Neural crest cell (in vitro differentiated cells): Measurements from ENCODE around the gene HPS5. TPM values are rescaled to one million over a fixed set of nuclear protein-coding genes. Genes with fewer than 3 reads are reported as not detected.

Source experiments
- DNase-seq: peaks from one replicate; pipeline ENCODE4 v3.0.0; 2021; ENCODE audit warnings: low read depth, mixed read lengths, low spot score
- H3K27ac Mint-ChIP-seq: one replicate; pipeline ENCODE4 v1.8.0; 2021; ENCODE audit warnings: mild to moderate bottlenecking, mixed read lengths; ENCODE audit not compliant: unreplicated experiment
- H3K27me3 Mint-ChIP-seq: 2 replicates; pipeline ENCODE4 v1.8.0; 2021; ENCODE audit warnings: low read depth, mild to moderate bottlenecking, mixed read lengths
- H3K36me3 Mint-ChIP-seq: 2 replicates; pipeline ENCODE4 v1.8.0; 2021; ENCODE audit warnings: low read depth, mild to moderate bottlenecking, mixed read lengths
- H3K4me1 Mint-ChIP-seq: 2 replicates; pipeline ENCODE4 v1.8.0; 2021; ENCODE audit warnings: mixed read lengths
- H3K4me3 Mint-ChIP-seq: one replicate; pipeline ENCODE4 v1.8.0; 2021; ENCODE audit warnings: mild to moderate bottlenecking, mixed read lengths
- H3K9me3 Mint-ChIP-seq: 2 replicates; pipeline ENCODE4 v1.8.0; 2021; ENCODE audit warnings: mixed read lengths
- total RNA-seq: library from RNA; stranded (reverse); gene quantifications from 2 replicates; pipeline ENCODE4 v1.2.1, GENCODE V29; 2021
- TF ChIP-seq, protein P1 (sequence below): fragments of 200-600 bp; sonication (generic); conservative IDR thresholded peaks from 2 replicates; pipeline ENCODE4 v1.5.0; 2021; ENCODE audit warnings: antibody characterized with exemption, mild to moderate bottlenecking

The HPS5 gene
- total RNA-seq, 1 donor from 2014 or later, result 24.2 TPM

DNA sequence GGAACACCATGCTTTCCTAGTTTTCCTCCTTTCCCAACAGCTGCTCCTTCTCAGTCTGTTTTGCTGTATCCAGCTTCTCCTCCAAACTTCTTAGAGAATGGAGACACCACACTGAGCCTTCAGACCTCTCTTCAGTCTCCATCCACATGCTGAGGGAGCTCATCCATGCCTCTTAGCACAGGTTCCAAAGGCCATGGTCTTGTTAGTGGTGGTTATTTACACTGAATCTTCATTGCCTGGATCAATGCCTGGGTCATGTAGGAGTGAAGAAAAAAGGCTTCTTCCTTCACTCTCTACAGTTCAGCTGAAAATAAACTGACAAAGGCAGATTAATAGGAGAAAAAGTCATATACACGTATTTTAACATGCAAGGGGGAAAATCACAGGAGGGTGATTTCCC lies 82.3 kb downstream of the HPS5 start:
- Mint-ChIP-seq H3K27me3 (peaks cover 2% of the 10 kb centered on the region), H3K4me1 (peaks cover 3% of the 10 kb centered on the region), H3K36me3 (no peaks in the 10 kb centered on the region), H3K27ac (no peak overlapping the region), H3K4me3 (no peak overlapping the region), H3K9me3 (peaks cover 9% of the 10 kb centered on the region)
- TF ChIP-seq, protein P1, sequence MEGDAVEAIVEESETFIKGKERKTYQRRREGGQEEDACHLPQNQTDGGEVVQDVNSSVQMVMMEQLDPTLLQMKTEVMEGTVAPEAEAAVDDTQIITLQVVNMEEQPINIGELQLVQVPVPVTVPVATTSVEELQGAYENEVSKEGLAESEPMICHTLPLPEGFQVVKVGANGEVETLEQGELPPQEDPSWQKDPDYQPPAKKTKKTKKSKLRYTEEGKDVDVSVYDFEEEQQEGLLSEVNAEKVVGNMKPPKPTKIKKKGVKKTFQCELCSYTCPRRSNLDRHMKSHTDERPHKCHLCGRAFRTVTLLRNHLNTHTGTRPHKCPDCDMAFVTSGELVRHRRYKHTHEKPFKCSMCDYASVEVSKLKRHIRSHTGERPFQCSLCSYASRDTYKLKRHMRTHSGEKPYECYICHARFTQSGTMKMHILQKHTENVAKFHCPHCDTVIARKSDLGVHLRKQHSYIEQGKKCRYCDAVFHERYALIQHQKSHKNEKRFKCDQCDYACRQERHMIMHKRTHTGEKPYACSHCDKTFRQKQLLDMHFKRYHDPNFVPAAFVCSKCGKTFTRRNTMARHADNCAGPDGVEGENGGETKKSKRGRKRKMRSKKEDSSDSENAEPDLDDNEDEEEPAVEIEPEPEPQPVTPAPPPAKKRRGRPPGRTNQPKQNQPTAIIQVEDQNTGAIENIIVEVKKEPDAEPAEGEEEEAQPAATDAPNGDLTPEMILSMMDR, result no peak
- DNase-seq, result no peak

DNA sequence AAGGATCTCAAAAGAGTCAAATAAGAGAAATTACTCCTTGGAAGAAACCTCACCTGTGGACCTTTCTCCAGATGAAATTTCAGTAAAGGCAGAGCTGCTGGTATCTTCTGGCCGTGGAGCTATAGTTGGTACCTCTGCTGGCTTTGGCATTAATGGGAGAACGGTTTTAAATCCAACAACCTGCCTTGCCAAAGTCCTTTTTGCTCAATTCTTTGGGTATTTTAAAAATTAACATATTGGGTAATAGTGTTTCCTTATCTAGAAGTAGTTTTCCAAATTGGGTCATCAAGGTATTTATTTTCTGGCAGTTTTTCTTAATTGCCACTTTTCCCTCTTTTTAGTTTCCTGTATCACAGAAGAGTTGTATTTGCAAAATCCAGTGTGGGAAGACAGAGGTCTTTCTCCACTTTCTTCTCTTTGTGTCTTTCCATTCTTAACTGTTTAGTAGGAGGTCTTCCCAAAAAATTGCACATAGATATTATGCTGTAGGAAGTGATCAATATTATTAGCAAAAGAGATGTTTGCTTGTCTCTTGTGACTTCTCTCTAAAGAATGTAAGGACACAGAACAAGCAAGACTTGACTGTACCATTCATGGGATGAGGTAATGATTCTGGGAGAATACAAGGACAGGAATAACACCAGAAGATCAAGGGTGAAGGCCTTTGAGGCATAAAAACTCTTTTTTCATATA lies 85.1 kb downstream of the HPS5 start, which contains the start of gene SAA4:
SAA4 (minus strand) TSS at position 139 of the 693 bp plus-strand sequence. CDS start 876 bp downstream, outside the sequence.
- Mint-ChIP-seq H3K4me3 (no peak within 1 kb of the TSS), H3K4me1 (peaks cover 3% of the 10 kb centered on the region), H3K36me3 (no peaks in the 10 kb centered on the region), H3K27me3 (peaks cover 2% of the 10 kb centered on the region), H3K27ac (no peak within 1 kb of the TSS), H3K9me3 (no peaks in the 10 kb centered on the region)
- TF ChIP-seq, protein P1, result no peak
- no peak for DNase-seq

DNA sequence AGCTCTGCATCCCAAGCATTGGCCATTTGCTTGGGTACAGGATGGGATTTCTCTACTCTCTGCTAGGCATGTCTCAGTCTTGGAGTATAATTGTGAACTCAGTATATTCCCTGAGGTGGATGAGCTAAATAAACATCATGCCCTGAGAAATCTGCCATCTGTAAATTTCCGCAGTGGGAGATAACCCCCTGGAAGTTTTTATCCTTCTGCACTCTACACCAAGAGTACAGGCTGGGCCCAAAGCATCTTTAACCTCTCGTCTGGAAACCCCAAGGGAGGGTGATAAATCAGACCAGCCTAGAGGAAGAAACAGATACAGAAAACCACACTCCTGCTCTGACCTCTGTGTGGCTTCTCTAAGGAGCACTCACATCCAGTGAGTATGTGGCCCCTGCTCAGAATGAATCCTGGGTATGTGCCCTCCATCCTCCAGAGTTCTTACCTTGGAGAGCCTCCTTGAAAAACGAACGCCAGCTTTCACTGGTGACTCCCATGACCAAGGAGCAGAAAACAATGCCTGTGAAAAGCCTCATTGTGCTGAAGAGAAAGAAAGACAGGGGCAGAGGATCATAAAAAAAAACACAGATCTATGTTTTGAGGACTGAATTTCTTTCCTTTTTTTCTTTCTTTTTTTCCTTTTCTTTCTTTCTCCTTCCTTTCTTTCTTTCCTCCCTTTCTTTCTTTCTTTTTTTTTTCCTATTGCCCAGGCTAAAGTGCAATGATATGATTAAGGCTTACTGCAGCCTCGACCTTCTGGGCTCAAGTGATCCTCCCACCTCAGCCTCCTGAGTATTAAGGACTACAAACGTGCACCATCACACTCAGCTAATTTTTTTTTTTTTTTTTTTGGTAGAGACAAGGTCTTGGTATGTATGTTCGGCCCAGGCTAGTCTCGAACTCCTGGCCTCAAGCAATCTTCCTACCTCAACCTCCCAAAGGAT lies 86.3 kb downstream of the HPS5 start:
- Mint-ChIP-seq H3K4me3 (no peak overlapping the region), H3K9me3 (no peaks in the 10 kb centered on the region), H3K4me1 (peaks cover 3% of the 10 kb centered on the region), H3K27me3 (peaks cover 2% of the 10 kb centered on the region), H3K27ac (no peak overlapping the region), H3K36me3 (no peaks in the 10 kb centered on the region)
- TF ChIP-seq, protein P1, result no peak
- DNase-seq, result no peak

DNA sequence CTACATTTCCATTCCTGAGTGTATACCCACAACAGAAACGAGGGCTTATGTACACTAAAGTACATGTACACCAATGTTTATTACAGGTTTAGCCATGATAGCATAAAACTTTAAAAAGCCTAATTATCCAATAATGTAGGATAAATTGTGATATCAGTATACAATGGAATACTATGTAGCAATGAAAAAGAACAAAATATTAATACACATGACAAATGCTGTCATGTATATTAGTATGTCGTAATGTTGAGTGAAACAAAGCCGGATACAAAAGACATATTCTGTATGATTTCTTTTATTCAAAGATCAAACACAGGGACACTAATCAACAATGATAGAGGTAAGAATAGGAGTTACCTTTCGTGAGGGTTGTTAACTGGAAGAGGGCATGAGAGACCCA lies 88.0 kb downstream of the HPS5 start:
- no peak overlapping the region for H3K4me3 Mint-ChIP-seq
- H3K36me3 Mint-ChIP-seq, result no peaks in the 10 kb centered on the region
- no peak for DNase-seq
- H3K27me3 Mint-ChIP-seq, result peaks cover 2% of the 10 kb centered on the region
- no peak overlapping the region for H3K27ac Mint-ChIP-seq
- H3K4me1 Mint-ChIP-seq, result peaks cover 3% of the 10 kb centered on the region
- H3K9me3 Mint-ChIP-seq, result no peaks in the 10 kb centered on the region
- TF ChIP-seq, protein P1, result no peak

DNA sequence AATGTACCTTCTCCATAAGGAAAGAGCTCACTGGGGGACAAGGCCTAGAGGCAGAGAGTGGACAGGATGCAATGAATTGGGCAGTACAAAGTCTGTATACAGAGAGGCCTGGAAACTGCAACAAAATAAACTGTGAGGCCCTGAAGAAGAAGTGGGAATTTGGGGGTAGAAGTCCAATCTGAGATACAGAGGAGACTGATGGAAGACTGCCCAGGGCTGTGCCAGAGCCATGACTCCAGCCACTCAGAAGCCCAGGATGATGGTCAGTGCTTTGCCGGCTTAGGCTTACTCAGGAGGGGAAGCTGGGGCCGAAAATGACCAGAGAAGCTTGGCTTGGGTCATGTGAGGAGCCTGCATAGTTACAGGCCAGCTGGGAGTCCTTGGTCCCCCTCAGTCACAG lies 91.1 kb downstream of the HPS5 start:
- H3K4me1 Mint-ChIP-seq, result peaks cover 3% of the 10 kb centered on the region
- TF ChIP-seq, protein P1, result no peak
- H3K4me3 Mint-ChIP-seq, result no peak overlapping the region
- peaks cover under 1% of the 10 kb centered on the region for H3K27me3 Mint-ChIP-seq
- DNase-seq, result no peak
- no peaks in the 10 kb centered on the region for H3K36me3 Mint-ChIP-seq
- H3K9me3 Mint-ChIP-seq, result no peaks in the 10 kb centered on the region
- H3K27ac Mint-ChIP-seq, result no peak overlapping the region
